IPS DF 4.7 (cell line): Measurements from ENCODE around the gene IFNL2.

Experiments
- DNase-seq: peaks from one replicate; pipeline ENCODE4 v3.0.0-alpha.2; 2013; ENCODE audit warnings: low spot score; ENCODE audit errors: extremely low read depth

Gene IFNL2

GRCh38 chr19:39316627-39317321 is 48.6 kb downstream of the IFNL2 start:
- DNase-seq: no peak

GRCh38 chr19:39317476-39317875 is 49.3 kb downstream of the IFNL2 start:
- DNase-seq: no peak

- no peak for DNase-seq
These were observed 49.9 kb downstream of the IFNL2 start for GRCh38 chr19:39318071-39318470.

- DNase-seq: no peak
These were observed 50.5 kb downstream of the IFNL2 start for GRCh38 chr19:39318690-39319089.

- DNase-seq: no peak
These were observed 51.1 kb downstream of the IFNL2 start for GRCh38 chr19:39319098-39319891.
